Fibroblast of skin of right quadriceps (primary cell): ENCODE data around the gene SAPCD2.
A peak's percentile ranks its signal among the peaks of the same experiment; 100 is the strongest.

Experiments
- DNase-seq: peaks from one replicate; pipeline ENCODE4 v3.0.0-alpha.2; 2013

SAPCD2 gene

GRCh38 chr9:137080260-137081122, 10.1 kb upstream of the SAPCD2 start:
- no peak for DNase-seq

DNA sequence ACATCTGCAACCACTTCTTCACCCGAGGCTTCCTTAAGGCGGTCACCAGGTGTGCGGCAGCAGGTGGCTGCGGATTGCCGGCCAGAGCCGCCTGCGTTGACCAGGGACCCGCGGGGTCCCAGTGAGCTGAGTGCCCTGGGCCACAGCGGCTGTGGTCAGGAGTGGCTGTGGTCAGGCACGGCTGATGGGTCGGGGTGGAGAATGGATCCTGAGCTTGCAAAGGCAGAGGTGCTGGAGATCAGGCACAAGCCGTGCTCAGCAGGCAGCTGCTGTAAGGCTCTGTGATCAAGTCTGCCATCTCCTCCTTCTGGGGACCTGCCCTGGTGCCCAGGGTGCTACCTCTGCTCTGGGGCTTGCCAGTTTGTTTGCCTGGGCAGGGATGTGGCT, 9.0 kb upstream of the SAPCD2 start:
- DNase-seq = no peak

GRCh38 chr9:137078701-137079400, 8.5 kb upstream of the SAPCD2 start:
- no peak for DNase-seq

DNA sequence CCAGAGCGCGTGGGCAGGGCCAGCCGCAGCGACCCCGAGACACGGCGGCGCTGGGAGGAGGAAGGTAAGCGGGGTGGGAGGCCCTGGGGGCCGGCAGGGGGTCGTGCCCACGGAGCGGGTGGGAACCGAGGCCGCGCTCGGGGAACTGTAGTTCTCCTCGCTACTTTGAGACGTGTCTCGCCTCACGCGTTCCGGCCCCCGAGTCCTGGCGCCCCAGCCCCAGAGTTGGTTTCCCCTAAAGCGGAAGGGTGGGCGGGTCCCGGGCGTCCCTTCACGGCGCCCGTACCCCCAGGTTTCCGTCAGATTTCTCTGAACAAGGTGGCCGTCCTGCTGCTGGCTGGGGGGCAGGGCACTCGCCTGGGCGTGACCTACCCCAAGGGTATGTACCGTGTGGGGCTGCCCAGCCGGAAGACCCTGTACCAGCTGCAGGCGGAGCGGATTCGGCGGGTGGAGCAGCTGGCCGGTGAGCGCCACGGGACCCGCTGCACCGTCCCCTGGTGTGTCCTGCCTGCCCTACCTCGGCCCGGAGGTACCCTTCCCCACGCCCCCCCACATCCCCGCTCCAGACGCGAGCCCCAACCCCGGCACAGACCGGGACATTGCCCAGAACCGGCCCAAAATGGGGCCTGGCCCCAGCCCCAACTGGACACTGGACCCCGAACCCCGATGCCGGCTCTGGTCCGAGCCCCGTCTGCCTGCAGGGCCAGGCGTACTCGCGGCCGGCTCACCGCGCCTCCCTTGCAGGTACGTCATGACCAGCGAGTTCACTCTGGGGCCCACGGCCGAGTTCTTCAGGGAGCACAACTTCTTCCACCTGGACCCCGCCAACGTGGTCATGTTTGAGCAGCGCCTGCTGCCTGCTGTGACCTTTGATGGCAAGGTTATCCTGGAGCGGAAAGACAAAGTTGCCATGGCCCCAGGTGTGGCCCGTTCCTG, 7.7 kb upstream of the SAPCD2 start:
- DNase-seq = no peak

DNA sequence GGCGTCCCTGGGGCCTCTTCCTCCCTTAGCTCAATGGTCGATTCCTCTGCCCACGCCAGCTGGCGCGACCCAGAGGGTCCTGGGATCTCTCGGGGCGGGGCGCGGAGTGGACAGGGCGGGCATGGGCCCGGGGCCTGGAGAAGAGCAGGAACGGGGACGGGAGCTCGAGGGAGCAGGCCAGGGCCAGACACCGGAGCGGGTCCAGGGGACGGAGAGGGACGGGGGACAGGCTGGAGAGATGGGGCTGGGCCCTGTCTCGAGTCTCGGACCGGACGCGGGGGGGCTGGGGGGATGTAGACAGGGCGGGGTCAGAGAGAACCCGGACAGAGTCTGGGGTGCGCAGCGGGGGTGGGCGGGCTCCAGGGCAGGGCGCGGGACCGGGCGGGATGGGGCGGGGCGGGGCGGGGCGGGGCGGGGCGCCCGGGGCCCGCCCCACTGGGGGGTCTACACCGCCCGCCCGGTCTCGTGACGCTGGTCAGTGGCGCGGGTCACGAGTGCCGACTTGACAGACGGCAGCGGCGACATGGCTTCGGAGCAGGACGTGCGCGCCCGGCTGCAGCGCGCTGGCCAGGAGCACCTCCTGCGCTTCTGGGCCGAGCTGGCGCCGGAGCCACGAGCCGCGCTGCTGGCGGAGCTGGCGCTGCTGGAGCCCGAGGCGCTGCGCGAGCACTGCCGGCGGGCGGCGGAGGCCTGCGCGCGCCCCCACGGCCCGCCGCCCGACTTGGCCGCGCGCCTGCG, 6.8 kb upstream of the SAPCD2 start, which contains the start of gene UAP1L1:
Gene UAP1L1 (plus strand): TSS at position 508 of the 738 bp plus-strand sequence. CDS start 16 bp downstream, at position 524.
- DNase-seq = peak; percentile 30

- no peak for DNase-seq
These were observed 6.3 kb upstream of the SAPCD2 start for GRCh38 chr9:137076636-137077009.

- DNase-seq = no peak
These were observed 5.0 kb upstream of the SAPCD2 start for GRCh38 chr9:137075275-137075775.

DNA sequence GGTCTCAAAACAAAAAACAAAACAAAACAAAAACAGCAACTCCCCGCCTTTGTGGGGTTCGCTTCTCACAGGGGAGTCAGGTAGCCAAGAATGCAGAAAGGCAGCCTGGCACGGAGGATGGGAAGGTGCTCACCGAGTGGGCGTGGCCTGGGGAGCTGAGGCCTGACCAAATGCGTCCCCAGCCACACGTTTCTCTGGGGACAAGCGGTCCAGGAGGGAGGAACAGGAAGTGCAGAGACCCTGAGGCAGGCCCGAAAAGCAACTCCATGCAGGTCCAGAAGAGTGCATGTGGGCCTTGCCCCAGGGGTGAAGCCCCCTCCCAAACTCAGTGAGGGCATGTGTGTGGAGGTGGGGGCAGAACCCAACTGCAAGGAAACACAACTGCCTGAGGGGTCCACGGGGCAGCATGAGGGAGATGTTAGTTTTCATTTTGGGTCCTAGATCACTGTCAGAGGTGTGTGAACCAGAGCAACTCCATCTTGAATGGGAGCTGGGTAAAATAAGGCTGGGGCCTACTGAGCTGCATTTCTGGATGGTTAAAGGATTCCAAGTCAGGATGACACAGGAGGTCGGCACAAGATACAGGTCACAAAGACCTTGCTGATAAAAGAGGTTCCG, 4.4 kb upstream of the SAPCD2 start:
- no peak for DNase-seq

DNA sequence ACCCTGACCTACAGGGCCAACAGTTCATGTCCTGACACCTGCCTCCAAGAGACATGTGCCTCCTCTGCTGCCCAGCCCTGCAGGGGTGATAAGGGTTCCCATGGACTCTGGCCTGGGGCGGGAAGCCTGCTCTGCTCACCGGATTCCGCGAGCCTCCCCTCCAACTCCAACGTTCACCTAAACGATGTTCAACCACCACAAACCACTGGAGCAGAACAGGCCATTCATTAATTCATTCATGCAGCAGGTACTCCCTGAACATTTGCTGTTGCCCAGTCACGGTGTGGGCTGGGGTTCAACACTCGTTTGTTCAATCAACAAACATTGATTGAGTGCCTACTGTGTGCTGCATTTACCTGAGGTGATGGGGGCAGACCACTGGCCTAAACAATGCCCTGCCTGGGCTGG, 3.6 kb upstream of the SAPCD2 start:
- DNase-seq = no peak

GRCh38 chr9:137071282-137071681, 925 bp upstream of the SAPCD2 start:
- no peak for DNase-seq

- no peak for DNase-seq
These were observed 534 bp upstream of the SAPCD2 start for GRCh38 chr9:137070906-137071275.

- no peak for DNase-seq
These were observed 757 bp downstream of the SAPCD2 start for GRCh38 chr9:137069508-137070091.

DNA sequence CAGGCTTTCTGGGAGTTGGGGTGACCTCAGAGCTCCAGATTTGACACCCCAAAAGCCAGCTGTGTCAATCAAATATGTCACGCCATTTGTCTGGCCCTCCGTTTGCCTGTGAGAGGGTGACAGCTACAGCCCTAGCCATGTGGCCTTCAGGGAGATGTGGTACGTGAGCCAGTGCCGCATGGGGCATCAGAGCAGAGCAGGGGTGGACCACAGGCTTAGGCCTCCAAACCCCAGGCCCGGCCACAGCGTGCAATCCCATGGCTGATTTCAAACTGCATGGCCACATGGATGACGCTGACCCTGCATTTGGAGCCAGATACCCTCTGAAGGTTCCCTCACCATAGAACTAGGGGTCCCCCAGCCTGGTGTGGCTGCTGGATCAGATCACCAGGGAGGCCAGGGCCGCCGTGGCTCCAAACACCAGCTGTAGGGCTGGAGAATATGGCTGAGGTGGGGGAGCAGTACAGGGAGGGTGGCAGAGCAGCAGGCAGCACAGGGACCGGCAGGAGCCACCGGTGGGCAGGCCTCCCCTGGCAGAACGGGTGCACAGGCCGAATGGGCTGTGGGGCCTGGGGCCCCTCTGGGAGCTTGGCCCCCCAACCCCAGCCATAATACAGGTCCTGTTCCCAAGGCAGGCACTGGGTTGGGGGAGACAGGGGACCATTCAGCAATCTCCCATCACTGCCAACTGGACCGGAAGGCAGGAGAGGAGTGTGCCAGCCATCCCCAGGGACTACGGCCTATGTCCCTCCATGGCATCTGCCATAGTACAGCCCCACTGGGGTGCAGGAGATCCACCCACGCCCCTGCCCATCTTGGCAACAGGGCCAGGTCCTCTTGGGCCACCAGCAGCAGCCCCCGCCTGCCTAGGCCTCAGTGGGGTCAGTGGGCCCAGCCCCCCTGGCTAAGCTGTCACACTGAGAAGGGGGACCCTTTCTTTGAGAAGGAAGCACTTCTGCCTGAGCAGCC, 1.5 kb downstream of the SAPCD2 start:
- DNase-seq = no peak

- peak; percentile 71 for DNase-seq
These were observed 2.4 kb downstream of the SAPCD2 start for GRCh38 chr9:137067860-137068538.

GRCh38 chr9:137066096-137066861, 4.1 kb downstream of the SAPCD2 start:
- DNase-seq = no peak

- DNase-seq = no peak
These were observed 4.9 kb downstream of the SAPCD2 start for GRCh38 chr9:137065336-137065967.

GRCh38 chr9:137064880-137065164, 5.5 kb downstream of the SAPCD2 start:
- DNase-seq = no peak
